Natural killer cell (primary cell): ENCODE results near the gene BICRA. TPM values are rescaled to one million over a fixed set of nuclear protein-coding genes. Genes with fewer than 3 reads are reported as not detected.
A peak's percentile ranks its signal among the peaks of the same experiment; 100 is the strongest.

Experiments used
- ATAC-seq, 3 donors: fragments of 150-1000 bp in 2 of 3; fragments of 200-7000 bp in 1 of 3; cut with Tn5 transposase; 1 replicate in 1 of 3; 2 replicates in 2 of 3; pipeline ENCODE4 v1.10.0; 2021; ENCODE audit warnings: mild to moderate bottlenecking in 2 of 3, moderate library complexity in 2 of 3
- DNase-seq, 2 donors: peaks; one replicate each; pipeline versions ENCODE4 v3.0.0 to v3.0.0-alpha.2; 2013 to 2021; ENCODE audit warnings: mixed read lengths in 1 of 2
- H3K27ac ChIP-seq: one replicate; pipeline ENCODE4 v1.5.1; 2013; ENCODE audit warnings: mild to moderate bottlenecking, low read length
- H3K27me3 ChIP-seq: one replicate; pipeline ENCODE4 v1.6.1; 2013; ENCODE audit warnings: low read length; ENCODE audit not compliant: control insufficient read depth, insufficient read depth
- H3K36me3 ChIP-seq: one replicate; pipeline ENCODE4 v1.6.1; 2013; ENCODE audit warnings: low read length; ENCODE audit not compliant: control insufficient read depth, insufficient read depth
- H3K4me1 ChIP-seq: one replicate; pipeline ENCODE4 v1.6.1; 2013; ENCODE audit warnings: low read length; ENCODE audit not compliant: control insufficient read depth, insufficient read depth
- H3K4me3 ChIP-seq: one replicate; pipeline ENCODE4 v1.5.1; 2013; ENCODE audit warnings: low read length
- H3K9me3 ChIP-seq: one replicate; pipeline ENCODE4 v1.6.1; 2013; ENCODE audit warnings: low read length; ENCODE audit not compliant: control insufficient read depth, insufficient read depth
- H3K27ac Mint-ChIP-seq, 2 donors: one replicate each; pipeline ENCODE4 v1.8.0; 2022; ENCODE audit warnings: mild to moderate bottlenecking in 2 of 2, mixed read lengths in 2 of 2, moderate library complexity in 1 of 2
- H3K27me3 Mint-ChIP-seq, 2 donors: one replicate each; pipeline ENCODE4 v1.8.0; 2022; ENCODE audit warnings: low read depth in 2 of 2, mixed read lengths in 2 of 2
- H3K36me3 Mint-ChIP-seq: one replicate; pipeline ENCODE4 v1.8.0; 2022; ENCODE audit warnings: mixed read lengths
- H3K4me1 Mint-ChIP-seq, 2 donors: one replicate each; pipeline ENCODE4 v1.8.0; 2022; ENCODE audit warnings: mixed read lengths in 2 of 2
- H3K4me3 Mint-ChIP-seq: one replicate; pipeline ENCODE4 v1.8.0; 2022; ENCODE audit warnings: mild to moderate bottlenecking, moderate library complexity, mixed read lengths
- H3K9me3 Mint-ChIP-seq, 2 donors: one replicate each; pipeline ENCODE4 v1.8.0; 2022; ENCODE audit warnings: mixed read lengths in 2 of 2
- WGBS: methylation state at CpG from one replicate; pipeline ENCODE4 v1.1.7; 2013; ENCODE audit warnings: missing lambda C conversion rate; ENCODE audit not compliant: insufficient coverage; 5-methylcytosine and 5-hydroxymethylcytosine counted together
- intact Hi-C: fragments of 100-400 bp; cut with micrococcal nuclease; formaldehyde crosslinking; loops from one replicate; pipeline ENCODE4 v1.14.2; 2022
- total RNA-seq, 4 donors: library from RNA; stranded (reverse); fragments of 120-200 nt in 1 of 4; gene quantifications; one replicate each; pipeline versions ENCODE4 v1.2.3 to v1.2.4, GENCODE V29; 2013 to 2022
- TF ChIP-seq, protein P1 (sequence below): fragments of 200-600 bp; IDR thresholded peaks from one replicate; pipeline ENCODE4 v1.8.0; 2022; ENCODE audit warnings: antibody characterized with exemption

Gene BICRA
- total RNA-seq, 3 donors from 2014 or later (not counting 1 experiment from before 2014, with no cell fraction given): 31.9 to 37.4 (median 34.1) TPM

DNA sequence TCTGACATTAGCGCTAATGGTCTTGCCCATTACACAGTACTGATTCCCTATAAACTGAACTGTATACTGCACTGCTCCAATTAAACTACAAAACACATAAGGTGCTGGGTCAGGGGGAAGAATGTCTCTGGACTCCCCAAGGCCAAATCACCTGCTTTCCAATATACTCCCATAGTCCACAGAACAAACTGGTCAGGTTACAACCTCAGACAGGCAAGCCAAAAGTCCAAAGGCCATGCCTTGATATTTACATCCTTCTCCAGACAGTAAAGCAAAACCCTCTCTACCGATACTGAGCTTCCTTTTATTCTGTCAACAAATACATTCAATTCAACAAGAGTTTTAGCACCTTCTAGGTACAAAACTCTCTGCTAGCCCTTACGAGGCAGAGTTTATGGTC, 44.9 kb upstream of the BICRA start:
- no peak overlapping the region for H3K27ac ChIP-seq
- intact Hi-C loops: no loop called here
- TF ChIP-seq, protein P1, sequence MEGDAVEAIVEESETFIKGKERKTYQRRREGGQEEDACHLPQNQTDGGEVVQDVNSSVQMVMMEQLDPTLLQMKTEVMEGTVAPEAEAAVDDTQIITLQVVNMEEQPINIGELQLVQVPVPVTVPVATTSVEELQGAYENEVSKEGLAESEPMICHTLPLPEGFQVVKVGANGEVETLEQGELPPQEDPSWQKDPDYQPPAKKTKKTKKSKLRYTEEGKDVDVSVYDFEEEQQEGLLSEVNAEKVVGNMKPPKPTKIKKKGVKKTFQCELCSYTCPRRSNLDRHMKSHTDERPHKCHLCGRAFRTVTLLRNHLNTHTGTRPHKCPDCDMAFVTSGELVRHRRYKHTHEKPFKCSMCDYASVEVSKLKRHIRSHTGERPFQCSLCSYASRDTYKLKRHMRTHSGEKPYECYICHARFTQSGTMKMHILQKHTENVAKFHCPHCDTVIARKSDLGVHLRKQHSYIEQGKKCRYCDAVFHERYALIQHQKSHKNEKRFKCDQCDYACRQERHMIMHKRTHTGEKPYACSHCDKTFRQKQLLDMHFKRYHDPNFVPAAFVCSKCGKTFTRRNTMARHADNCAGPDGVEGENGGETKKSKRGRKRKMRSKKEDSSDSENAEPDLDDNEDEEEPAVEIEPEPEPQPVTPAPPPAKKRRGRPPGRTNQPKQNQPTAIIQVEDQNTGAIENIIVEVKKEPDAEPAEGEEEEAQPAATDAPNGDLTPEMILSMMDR: no peak
- no peaks in the 10 kb centered on the region for H3K27me3 ChIP-seq
- Mint-ChIP-seq H3K27me3 (peaks cover 0 to 4% of the 10 kb centered on the region in 2 donors), H3K4me1 (peaks cover 0 to 6% of the 10 kb centered on the region in 2 donors), H3K9me3 (no peaks in the 10 kb centered on the region), H3K27ac (no peak overlapping the region), H3K4me3 (no peak overlapping the region), H3K36me3 (no peaks in the 10 kb centered on the region)
- no peaks in the 10 kb centered on the region for H3K9me3 ChIP-seq
- H3K4me1 ChIP-seq: no peaks in the 10 kb centered on the region
- H3K36me3 ChIP-seq: no peaks in the 10 kb centered on the region
- H3K4me3 ChIP-seq: no peak overlapping the region
- no peak for ATAC-seq
- 92% methylated on average over 3 of the region's 3 CpGs for WGBS
- DNase-seq: no peak

DNA sequence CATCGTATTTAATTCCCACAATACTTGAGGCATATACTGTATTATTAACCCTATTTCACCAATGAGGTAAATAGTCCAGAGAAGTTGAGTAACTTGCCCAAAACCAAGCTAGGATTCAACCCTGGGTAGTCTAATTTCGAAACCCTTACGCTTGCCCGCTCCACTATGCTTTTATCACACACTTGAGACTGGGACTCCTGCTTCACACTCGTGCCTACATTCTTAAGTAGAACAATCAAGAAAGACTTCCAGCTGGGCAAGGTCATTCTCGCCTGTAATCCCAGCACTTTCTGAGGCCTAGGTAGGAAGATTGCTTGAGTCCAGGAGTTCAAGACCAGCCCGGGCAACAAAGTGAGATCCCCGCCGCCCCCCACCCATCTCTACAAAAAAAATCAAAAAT, 39.6 kb upstream of the BICRA start:
- H3K4me1 Mint-ChIP-seq: peaks cover 11 to 12% of the 10 kb centered on the region in 2 donors
- ATAC-seq (no peak), DNase-seq (no peak)
- H3K36me3 ChIP-seq: no peaks in the 10 kb centered on the region
- no peaks in the 10 kb centered on the region for H3K27me3 ChIP-seq
- H3K27ac Mint-ChIP-seq: no peak overlapping the region
- peaks cover 0 to 11% of the 10 kb centered on the region in 2 donors for H3K27me3 Mint-ChIP-seq
- 95% methylated on average over 7 of the region's 9 CpGs for WGBS
- H3K4me1 ChIP-seq: peaks cover 13% of the 10 kb centered on the region
- H3K4me3 ChIP-seq: no peak overlapping the region
- H3K9me3 ChIP-seq: no peaks in the 10 kb centered on the region
- no peaks in the 10 kb centered on the region for H3K9me3 Mint-ChIP-seq
- H3K4me3 Mint-ChIP-seq: no peak overlapping the region
- no peak overlapping the region for H3K27ac ChIP-seq
- intact Hi-C loops: no loop called here
- H3K36me3 Mint-ChIP-seq: no peaks in the 10 kb centered on the region
- TF ChIP-seq, protein P1: no peak

DNA sequence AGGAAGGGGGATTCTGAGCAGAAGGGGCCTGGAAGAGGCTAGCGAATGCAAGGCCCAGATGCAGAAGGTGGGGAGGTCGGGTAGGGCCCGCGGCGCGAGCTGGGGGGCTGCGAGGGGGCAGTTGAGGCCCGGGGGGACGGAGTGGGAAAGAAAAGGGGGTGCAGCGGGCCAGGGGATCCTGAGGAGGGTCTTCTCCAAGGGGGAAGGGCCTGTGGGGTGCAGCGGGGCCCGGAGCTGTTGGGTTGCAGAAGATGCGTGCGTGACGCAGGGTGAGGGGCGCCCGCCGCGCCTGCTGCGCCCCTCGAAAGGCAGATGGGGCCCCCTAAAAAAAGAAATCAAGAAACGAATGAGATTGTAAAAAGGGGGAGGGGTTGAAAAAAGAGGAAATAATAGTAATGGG, 36.3 kb upstream of the BICRA start:
- Mint-ChIP-seq H3K4me3 (peak overlapping the region; percentile 62), H3K9me3 (no peaks in the 10 kb centered on the region), H3K4me1 (peaks cover 16 to 21% of the 10 kb centered on the region in 2 donors), H3K27me3 (peaks cover 0 to 11% of the 10 kb centered on the region in 2 donors), H3K27ac (peak overlapping the region in 1 of 2 donors; percentile 17), H3K36me3 (no peaks in the 10 kb centered on the region)
- no peak for ATAC-seq
- H3K9me3 ChIP-seq: no peaks in the 10 kb centered on the region
- 73% methylated on average over 22 of the region's 22 CpGs for WGBS
- H3K4me1 ChIP-seq: peaks cover 18% of the 10 kb centered on the region
- no peak for DNase-seq
- H3K36me3 ChIP-seq: no peaks in the 10 kb centered on the region
- H3K4me3 ChIP-seq: no peak overlapping the region
- TF ChIP-seq, protein P1: no peak
- intact Hi-C loops: loop anchor here (1.0 kb wide), 1 partner anchor 57 kb away; the partner anchor contains the start of gene NAPA
- H3K27ac ChIP-seq: no peak overlapping the region
- H3K27me3 ChIP-seq: no peaks in the 10 kb centered on the region
